Heart left ventricle (tissue), 16 donors: ENCODE results near the gene ATP9B. TPM values are rescaled to one million over a fixed set of nuclear protein-coding genes. Genes with fewer than 3 reads are reported as not detected.

Experiments
- ATAC-seq, 4 donors: fragments of 200-7000 bp; cut with Tn5 transposase; one replicate each; pipeline ENCODE4 v1.9.1; 2020 to 2022; ENCODE audit warnings: moderate library complexity in 4 of 4, mild to moderate bottlenecking in 3 of 4, moderate number of reproducible peaks in 1 of 4
- DNase-seq, 5 donors: peaks; one replicate each; pipeline ENCODE4 v3.0.0-alpha.2; 2020
- H3K27ac ChIP-seq, 12 donors: fragments of 200-600 bp; sonication (generic) in 4 of 12; one replicate each; pipeline versions ENCODE4 v1.5.0 to v1.8.0; 2016 to 2022; ENCODE audit warnings: mild to moderate bottlenecking in 2 of 12
- H3K27me3 ChIP-seq, 9 donors: fragments of 200-600 bp; sonication (generic) in 2 of 9; one replicate each; pipeline versions ENCODE4 v1.5.1 to v1.8.0; 2016 to 2022; ENCODE audit warnings: mild to moderate bottlenecking in 3 of 9
- H3K36me3 ChIP-seq, 9 donors: fragments of 200-600 bp; sonication (generic) in 2 of 9; one replicate each; pipeline versions ENCODE4 v1.5.0 to v1.8.0; 2018 to 2022; ENCODE audit warnings: mild to moderate bottlenecking in 2 of 9
- H3K4me1 ChIP-seq, 12 donors: fragments of 200-600 bp; sonication (generic) in 4 of 12; one replicate each; pipeline versions ENCODE4 v1.5.0 to v1.8.0; 2016 to 2022; ENCODE audit warnings: mild to moderate bottlenecking in 3 of 12
- H3K4me3 ChIP-seq, 12 donors: fragments of 200-600 bp; sonication (generic) in 4 of 12; one replicate each; pipeline versions ENCODE4 v1.5.0 to v1.8.0; 2017 to 2022; ENCODE audit warnings: mild to moderate bottlenecking in 9 of 12, moderate library complexity in 4 of 12
- H3K9me3 ChIP-seq, 12 donors: fragments of 200-600 bp; sonication (generic) in 4 of 12; one replicate each; pipeline versions ENCODE4 v1.5.0 to v1.8.0; 2016 to 2022; ENCODE audit warnings: mild to moderate bottlenecking in 1 of 12
- POLR2A ChIP-seq, 2 donors: fragments of 450-650 bp; IDR thresholded peaks; one replicate each; pipeline ENCODE4 v1.6.1; 2017; ENCODE audit warnings: antibody characterized with exemption in 2 of 2, mild to moderate bottlenecking in 2 of 2, moderate library complexity in 2 of 2
- WGBS, 4 donors: extraction: QIAGEN DNeasy Blood & Tissue Kit in 2 of 4; methylation state at CpG; one replicate each; pipeline versions ENCODE4 v1.1.5 to v1.1.7; 2013 to 2018; 5-methylcytosine and 5-hydroxymethylcytosine counted together
- intact Hi-C, 10 donors: fragments of 100-400 bp; cut with DNase I; formaldehyde crosslinking; loops; one replicate each; pipeline versions ENCODE4 v1.11.1 to v1.14.2; 2022
- polyA plus RNA-seq, 2 donors: library from polyadenylated mRNA; stranded (reverse); fragments of 200-250 nt; gene quantifications; one replicate each; pipeline ENCODE4 v1.2.3, GENCODE V29; 2013
- total RNA-seq, 9 donors: library from RNA; depleted of rRNA in 2 of 9; stranded (reverse); fragments of >200 nt in 2 of 9; fragmentation: NEBNext Ultra II Directional in 3 of 9; extraction: Animal tissue kit (Norgen Biotek cat#: 25700) in 3 of 9; gene quantifications; one replicate each; pipeline versions ENCODE4 v1.1.0 to v1.2.4, GENCODE V29; 2016 to 2023
- TF ChIP-seq, protein P1 (sequence below), 12 donors: fragments of 200-600 bp; sonication (generic) in 4 of 12; IDR thresholded peaks; one replicate each; pipeline versions ENCODE4 v1.5.0 to v1.8.0; 2018 to 2022; ENCODE audit warnings: antibody characterized with exemption in 12 of 12, mild to moderate bottlenecking in 5 of 12
- donor health status: ischemic (EF 13 %, LVEDD 7.1; RV severe dilation, severe dysfunction).
- donor health status: healthy with polysubstance abuse.
- donor health status: DM: no; HTN: yes; CAD: no.
- donor health status: DM: no; HTN: no; CAD: no.
- donor health status: ischemic (EF 25% LVEDD 6.9; RV normal size, moderate dysfunction).
- donor health status: ischemic (EF 25% LVEDD 5.7; RV mildly dilated, moderate dysfunction).
- donor health status: healthy.
- donor health status: DM: yes; HTN: yes; CAD: no.
- donor health status: ischemic (EF 35%, LVEDD 5.7; RV mildly dilated, moderate dysfunction).
- donor health status: nonischemic (EF 11% LVEDD 7.7; RV severe dilation, severe dysfunction).
- donor health status: DM: yes; HTN: yes; CAD: no.
- donor health status: PGD.
- donor health status: ischemic (EF 29% LVEDD 5.4; RV normal size, mild dysfunction).
- donor health status: nonischemic (EF 23%, LVEDD 6.1; RV moderate dilation, normal function).

The ATP9B gene
- total and polyA plus RNA-seq, 11 donors = 7.4 to 23.9 (median 12.8) TPM

DNA sequence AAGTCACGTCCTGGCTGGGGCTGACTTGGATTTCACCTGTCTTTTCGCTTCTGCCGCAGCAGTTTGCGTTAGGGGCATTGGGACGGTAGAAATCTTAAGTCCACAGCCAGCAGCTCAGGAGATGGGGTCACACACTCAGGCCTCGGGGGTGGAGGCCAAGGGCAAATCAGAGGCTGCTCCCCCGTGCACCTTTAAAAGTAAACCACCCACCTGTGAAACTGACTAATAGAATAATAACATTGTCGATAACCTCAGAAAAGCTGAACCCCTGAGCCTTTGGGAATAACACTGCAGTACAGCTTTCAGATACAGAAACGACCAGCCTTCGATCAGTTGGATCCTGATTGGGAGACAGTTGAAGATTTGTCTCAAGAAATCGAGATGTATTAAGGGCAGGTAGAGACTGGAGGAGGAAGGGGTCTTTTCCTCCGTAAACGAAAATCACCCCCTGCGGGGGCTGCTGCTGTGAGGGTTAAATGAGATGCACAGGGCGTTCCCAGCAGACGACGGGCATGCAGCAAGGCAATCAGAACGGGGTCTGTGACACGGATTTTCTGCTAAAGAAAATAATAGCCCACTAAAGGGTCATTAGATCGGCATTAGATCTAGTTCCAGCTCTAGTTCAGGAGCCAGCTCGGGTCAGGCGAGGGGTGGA lies 310.2 kb downstream of the ATP9B start:
- Histone ChIP-seq H3K27me3 (no peaks in the 10 kb centered on the region), H3K4me1 (peaks cover 0 to 8% (median 4%) of the 10 kb centered on the region in 12 donors), H3K9me3 (no peaks in the 10 kb centered on the region), H3K27ac (no peak overlapping the region), H3K4me3 (no peak overlapping the region), H3K36me3 (peaks cover 0 to 34% (median 23%) of the 10 kb centered on the region in 9 donors)
- no peak for ATAC-seq
- WGBS, 4 donors = 65 to 72% (median 69%) methylated on average over 19 to 22 of the region's 22 CpGs
- no peak for DNase-seq
- TF ChIP-seq, protein P1, sequence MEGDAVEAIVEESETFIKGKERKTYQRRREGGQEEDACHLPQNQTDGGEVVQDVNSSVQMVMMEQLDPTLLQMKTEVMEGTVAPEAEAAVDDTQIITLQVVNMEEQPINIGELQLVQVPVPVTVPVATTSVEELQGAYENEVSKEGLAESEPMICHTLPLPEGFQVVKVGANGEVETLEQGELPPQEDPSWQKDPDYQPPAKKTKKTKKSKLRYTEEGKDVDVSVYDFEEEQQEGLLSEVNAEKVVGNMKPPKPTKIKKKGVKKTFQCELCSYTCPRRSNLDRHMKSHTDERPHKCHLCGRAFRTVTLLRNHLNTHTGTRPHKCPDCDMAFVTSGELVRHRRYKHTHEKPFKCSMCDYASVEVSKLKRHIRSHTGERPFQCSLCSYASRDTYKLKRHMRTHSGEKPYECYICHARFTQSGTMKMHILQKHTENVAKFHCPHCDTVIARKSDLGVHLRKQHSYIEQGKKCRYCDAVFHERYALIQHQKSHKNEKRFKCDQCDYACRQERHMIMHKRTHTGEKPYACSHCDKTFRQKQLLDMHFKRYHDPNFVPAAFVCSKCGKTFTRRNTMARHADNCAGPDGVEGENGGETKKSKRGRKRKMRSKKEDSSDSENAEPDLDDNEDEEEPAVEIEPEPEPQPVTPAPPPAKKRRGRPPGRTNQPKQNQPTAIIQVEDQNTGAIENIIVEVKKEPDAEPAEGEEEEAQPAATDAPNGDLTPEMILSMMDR (IDR thresholded peaks at IDR 0.05) = peak in 1 of 12 donors; percentile 4
- no peak for TF ChIP-seq POLR2A (IDR thresholded peaks at IDR 0.05)
- intact Hi-C loops = loop anchor here in 8 of 10 donors (1.0 to 10.0 kb wide), 4 partner anchors 149 to 535 kb away; no protein-coding TSS in a partner anchor

DNA sequence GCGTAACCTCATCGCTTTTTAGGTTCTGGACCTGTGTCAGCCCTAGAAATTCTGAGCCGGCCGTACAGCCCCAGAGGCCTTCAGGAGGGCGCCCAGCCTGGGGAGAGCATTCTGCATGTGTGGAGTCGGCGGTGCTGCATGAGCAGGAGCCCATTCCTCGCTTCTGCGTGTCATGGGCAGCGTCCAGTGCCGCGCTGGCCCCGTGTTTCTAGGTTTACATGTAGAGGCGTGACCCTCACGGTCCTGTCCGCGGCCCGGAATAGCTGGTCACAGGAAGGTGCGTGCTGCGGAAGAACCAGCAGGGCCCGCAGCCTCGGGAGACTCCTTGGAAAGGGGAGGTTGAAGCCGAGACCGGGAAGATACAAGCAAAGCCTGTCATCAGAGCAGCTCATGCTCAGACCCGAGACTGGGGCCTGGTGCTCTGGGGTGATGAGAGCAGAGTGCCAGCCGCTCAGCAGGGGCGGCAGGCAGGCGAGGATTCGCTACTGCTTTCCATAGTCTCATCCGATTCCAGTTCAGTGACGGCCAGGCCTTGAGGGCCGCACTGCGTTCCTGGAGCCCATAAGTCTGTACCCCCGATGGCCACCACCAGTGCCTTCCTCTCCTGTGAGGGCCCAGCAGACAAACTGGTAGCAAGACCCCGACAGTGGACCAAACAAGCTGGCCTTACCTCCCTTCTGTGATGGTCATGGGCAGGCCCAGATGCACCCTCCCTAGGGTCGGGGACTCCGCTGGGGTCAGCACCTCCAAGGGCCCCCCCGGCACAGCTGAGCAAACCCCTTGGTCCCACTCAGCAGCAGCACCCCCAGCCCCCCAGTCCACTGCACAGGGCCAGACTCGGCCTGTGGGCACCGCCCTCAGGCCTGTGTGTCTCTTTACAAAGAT lies 311.0 kb downstream of the ATP9B start:
- DNase-seq (peak in 2 of 5 donors; percentile 17 to 58), ATAC-seq (peak in 1 of 4 donors; percentile 3)
- 92 to 94% (median 93%) methylated on average over 27 to 40 of the region's 40 CpGs for WGBS, 4 donors
- Histone ChIP-seq H3K4me3 (no peak overlapping the region), H3K9me3 (no peaks in the 10 kb centered on the region), H3K36me3 (peaks cover 0 to 26% (median 16%) of the 10 kb centered on the region in 9 donors), H3K27me3 (no peaks in the 10 kb centered on the region), H3K27ac (no peak overlapping the region), H3K4me1 (peaks cover 0 to 8% (median 4%) of the 10 kb centered on the region in 12 donors)
- TF ChIP-seq POLR2A (IDR thresholded peaks at IDR 0.05) = no peak
- intact Hi-C loops = loop anchor here (1.0 to 10.0 kb wide), 5 partner anchors 148 to 535 kb away; no protein-coding TSS in a partner anchor

DNA sequence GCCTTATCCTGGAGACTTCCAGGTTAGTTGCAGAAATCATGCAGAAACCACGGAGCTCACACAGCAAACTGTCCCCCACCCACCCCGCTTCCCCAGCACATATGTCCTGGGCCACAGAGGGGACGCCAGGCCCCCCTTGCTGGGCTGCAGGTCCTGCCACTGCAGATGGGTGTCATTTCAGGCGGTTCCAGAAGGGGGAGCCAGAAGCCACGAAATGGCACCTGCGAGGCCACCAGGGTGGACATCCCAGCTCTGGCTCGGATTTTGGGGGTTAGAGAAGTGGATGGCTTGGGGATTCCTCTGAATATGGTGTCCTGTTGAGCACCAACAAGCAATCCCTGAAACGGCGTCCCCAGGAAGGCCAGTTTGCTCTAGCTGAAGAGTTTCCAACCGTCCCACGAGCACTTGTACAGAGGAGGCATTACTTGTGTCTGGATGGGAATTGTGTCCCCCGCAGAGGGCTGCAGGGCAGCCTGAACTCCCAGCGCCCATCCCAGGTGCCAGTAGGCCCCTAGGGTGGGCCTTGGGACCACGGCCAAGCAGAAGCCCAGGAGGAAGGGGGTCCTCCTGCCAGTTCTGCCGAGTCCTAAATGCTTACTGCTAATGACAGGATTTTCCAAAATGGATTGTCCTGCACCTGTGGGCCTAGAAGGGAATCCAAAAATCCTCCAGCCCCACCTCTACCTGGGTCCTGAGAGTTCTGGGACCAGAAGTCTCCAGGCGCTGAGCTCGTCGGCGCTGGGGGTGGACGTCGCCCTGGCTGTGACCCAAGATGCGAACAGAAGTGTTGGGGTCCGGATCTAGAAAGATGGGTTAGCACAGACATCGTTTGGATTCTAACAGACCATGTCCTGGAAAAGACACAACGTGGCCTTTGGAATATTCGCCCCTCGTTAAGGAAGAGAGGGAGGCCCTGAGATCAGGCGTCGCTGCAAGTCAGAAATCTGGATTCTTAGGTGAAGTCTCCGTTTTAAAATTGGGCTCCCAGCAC lies 311.9 kb downstream of the ATP9B start:
- no peak for TF ChIP-seq POLR2A (IDR thresholded peaks at IDR 0.05)
- TF ChIP-seq, protein P1 (IDR thresholded peaks at IDR 0.05) = peak; percentile 72 to 91 (median 86)
- H3K4me3 ChIP-seq = no peak overlapping the region
- H3K27me3 ChIP-seq = peaks cover 0 to 6% (median 0%) of the 10 kb centered on the region in 9 donors
- intact Hi-C loops = loop anchor here in 6 of 10 donors (1.0 to 2.0 kb wide), 4 partner anchors 147 to 264 kb away; no protein-coding TSS in a partner anchor
- 58 to 63% (median 59%) methylated on average over 24 to 30 of the region's 30 CpGs for WGBS, 4 donors
- peaks cover 0 to 20% (median 11%) of the 10 kb centered on the region in 9 donors for H3K36me3 ChIP-seq
- peaks cover 0 to 8% (median 4%) of the 10 kb centered on the region in 12 donors for H3K4me1 ChIP-seq
- ATAC-seq (peak; percentile 46 to 66 (median 50)), DNase-seq (peak in 3 of 5 donors; percentile 66 to 82 (median 71))
- H3K27ac ChIP-seq = no peak overlapping the region
- H3K9me3 ChIP-seq = no peaks in the 10 kb centered on the region
